ENCODE measurements around the gene CDC14A. TPM values are rescaled to one million over a fixed set of nuclear protein-coding genes. Genes with fewer than 3 reads are reported as not detected.

Gene CDC14A
- total and polyA plus RNA-seq, 2 donors (not counting 3 experiments of a cell fraction or from before 2014, with no cell fraction given) = 3.4 to 13.9 TPM

DNA sequence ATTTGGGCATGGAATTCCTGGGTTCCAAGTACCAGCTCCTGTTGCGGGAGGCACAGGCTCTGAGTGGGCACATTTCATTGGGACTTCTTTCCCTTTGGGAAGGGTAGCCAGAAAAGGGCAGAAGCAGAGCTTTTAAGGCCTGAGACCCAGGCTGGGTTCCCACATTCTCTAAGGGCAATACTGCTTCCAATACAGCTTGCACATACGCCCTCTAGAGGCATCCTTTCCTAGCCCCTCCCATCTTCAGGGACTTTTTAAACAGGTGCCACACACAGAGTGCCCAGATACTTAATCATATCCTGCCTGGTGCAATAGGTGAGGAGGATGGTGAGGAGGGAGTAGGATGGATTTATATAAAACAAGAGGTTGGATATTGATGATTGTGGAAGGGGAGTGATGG is 191.3 kb downstream of the CDC14A start:
- intact Hi-C loops (cut with micrococcal nuclease) = no loop called here
- DNase-seq (ENCODE audit: low read depth, low spot score) (no peak), FAIRE-seq (no peak)
- H3K9ac ChIP-seq (replicated peaks; ENCODE audit: extremely low read depth, insufficient read depth, low read length) = no peak overlapping the region
- no peak overlapping the region for H2AFZ ChIP-seq (ENCODE audit: low read depth, low read length)
- dilution Hi-C loops (cut with MboI; ENCODE audit: extremely low pct_ligation_motif_present, low sequenced_read_pairs) = no loop called here
- no peaks in the 10 kb centered on the region for H3K9me3 ChIP-seq (replicated peaks; ENCODE audit: control insufficient read depth, insufficient read depth, low read length)
- H3K4me2 ChIP-seq (ENCODE audit: insufficient read depth, low read length) = no peak overlapping the region
- no peaks in the 10 kb centered on the region for H3K79me2 ChIP-seq (ENCODE audit: control insufficient read depth, insufficient read depth, low read length)
- H4K20me1 ChIP-seq (replicated peaks; ENCODE audit: control insufficient read depth, extremely low read depth, insufficient read depth, low read length) = no peaks in the 10 kb centered on the region
- ChIA-PET POLR2A (no interaction called here), CTCF (no interaction called here)
- H3K36me3 ChIP-seq (ENCODE audit: control insufficient read depth in 2 of 2, extremely low read depth in 1 of 2, insufficient read depth in 2 of 2, low read length in 2 of 2) = no peaks in the 10 kb centered on the region
- no TSS peak for BruUV-seq (replicated peaks)
- no peak overlapping the region for H3K4me3 ChIP-seq (replicated peaks in 1 of 3; ENCODE audit: insufficient read depth in 1 of 3, low read depth in 1 of 3, low read length in 3 of 3)
- TF ChIP-seq GATA2 (IDR thresholded peaks at IDR 0.05; ENCODE audit: insufficient read depth, insufficient read length, low read depth, low read length) (no peak), EZH2 (IDR thresholded peaks at IDR 0.05; ENCODE audit: borderline replicate concordance, low read depth, low read length, severe bottlenecking) (no peak), FOS (IDR thresholded peaks at IDR 0.05; ENCODE audit: borderline replicate concordance, insufficient read depth, low read length) (no peak), POLR2A (IDR thresholded peaks at IDR 0.05; ENCODE audit: low read depth, low read length) (no peak), POLR2AphosphoS5 (IDR thresholded peaks at IDR 0.05; ENCODE audit: insufficient read depth, low read depth, low read length) (no peak), MYC (IDR thresholded peaks at IDR 0.05; ENCODE audit: low read depth, low read length) (no peak)
- TF ChIP-seq, protein P1, sequence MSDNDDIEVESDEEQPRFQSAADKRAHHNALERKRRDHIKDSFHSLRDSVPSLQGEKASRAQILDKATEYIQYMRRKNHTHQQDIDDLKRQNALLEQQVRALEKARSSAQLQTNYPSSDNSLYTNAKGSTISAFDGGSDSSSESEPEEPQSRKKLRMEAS (IDR thresholded peaks at IDR 0.05; ENCODE audit: insufficient read depth, insufficient read length) = no peak
- TF ChIP-seq, protein P2, sequence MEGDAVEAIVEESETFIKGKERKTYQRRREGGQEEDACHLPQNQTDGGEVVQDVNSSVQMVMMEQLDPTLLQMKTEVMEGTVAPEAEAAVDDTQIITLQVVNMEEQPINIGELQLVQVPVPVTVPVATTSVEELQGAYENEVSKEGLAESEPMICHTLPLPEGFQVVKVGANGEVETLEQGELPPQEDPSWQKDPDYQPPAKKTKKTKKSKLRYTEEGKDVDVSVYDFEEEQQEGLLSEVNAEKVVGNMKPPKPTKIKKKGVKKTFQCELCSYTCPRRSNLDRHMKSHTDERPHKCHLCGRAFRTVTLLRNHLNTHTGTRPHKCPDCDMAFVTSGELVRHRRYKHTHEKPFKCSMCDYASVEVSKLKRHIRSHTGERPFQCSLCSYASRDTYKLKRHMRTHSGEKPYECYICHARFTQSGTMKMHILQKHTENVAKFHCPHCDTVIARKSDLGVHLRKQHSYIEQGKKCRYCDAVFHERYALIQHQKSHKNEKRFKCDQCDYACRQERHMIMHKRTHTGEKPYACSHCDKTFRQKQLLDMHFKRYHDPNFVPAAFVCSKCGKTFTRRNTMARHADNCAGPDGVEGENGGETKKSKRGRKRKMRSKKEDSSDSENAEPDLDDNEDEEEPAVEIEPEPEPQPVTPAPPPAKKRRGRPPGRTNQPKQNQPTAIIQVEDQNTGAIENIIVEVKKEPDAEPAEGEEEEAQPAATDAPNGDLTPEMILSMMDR (IDR thresholded peaks at IDR 0.05; ENCODE audit: extremely low read depth in 1 of 2, insufficient read depth in 1 of 2, low read depth in 1 of 2, low read length in 2 of 2) = no peak
- peaks cover 0 to 4% of the 10 kb centered on the region in 2 experiments for H3K27me3 ChIP-seq (ENCODE audit: control insufficient read depth in 2 of 2, insufficient read depth in 2 of 2, low read length in 2 of 2)
- H3K9me1 ChIP-seq (replicated peaks; ENCODE audit: control insufficient read depth, extremely low read depth, insufficient read depth, low read length) = no peaks in the 10 kb centered on the region
- H3K4me1 ChIP-seq (ENCODE audit: control insufficient read depth, extremely low read depth, insufficient read depth, low read length) = peaks cover 14% of the 10 kb centered on the region
- no peak overlapping the region for H3K27ac ChIP-seq (ENCODE audit: insufficient read depth, low read depth, low read length)

Measured in endothelial cell of umbilical vein (primary cell).